Aorta (tissue), 5 donors: ENCODE results near the gene RFX4. TPM values are rescaled to one million over a fixed set of nuclear protein-coding genes. Genes with fewer than 3 reads are reported as not detected.
"Not testable (repeated sequence)": the region's sequence is repeated elsewhere in the genome, so short reads cannot be mapped to it uniquely, and the experiment has no call there.

Source experiments
- ATAC-seq: fragments of 200-7000 bp; cut with Tn5 transposase; one replicate; pipeline ENCODE4 v1.9.1; 2022; ENCODE audit warnings: moderate library complexity; ENCODE audit not compliant: low FRiP score
- DNase-seq, 2 donors: peaks; one replicate each; pipeline ENCODE4 v3.0.0-alpha.2; 2020
- H3K27ac ChIP-seq, 2 donors: one replicate each; pipeline ENCODE4 v1.5.1; 2013; ENCODE audit warnings: low read length in 2 of 2, mild to moderate bottlenecking in 2 of 2, moderate library complexity in 2 of 2, control low read depth in 1 of 2, inconsistent platforms in 1 of 2, low read depth in 1 of 2
- H3K27me3 ChIP-seq, 2 donors: one replicate each; pipeline ENCODE4 v1.6.1; 2013; ENCODE audit warnings: control low read depth in 1 of 2, low read length in 1 of 2, mild to moderate bottlenecking in 1 of 2, moderate library complexity in 1 of 2; ENCODE audit not compliant: insufficient read depth in 2 of 2, control insufficient read depth in 1 of 2
- H3K36me3 ChIP-seq, 2 donors: one replicate each; pipeline ENCODE4 v1.6.1; 2013; ENCODE audit warnings: control low read depth in 1 of 2, low read length in 1 of 2, mild to moderate bottlenecking in 1 of 2; ENCODE audit not compliant: insufficient read depth in 2 of 2, control insufficient read depth in 1 of 2
- H3K4me1 ChIP-seq, 2 donors: one replicate each; pipeline ENCODE4 v1.6.1; 2013; ENCODE audit warnings: low read length in 2 of 2, control low read depth in 1 of 2, mild to moderate bottlenecking in 1 of 2, moderate library complexity in 1 of 2; ENCODE audit not compliant: insufficient read depth in 2 of 2, control insufficient read depth in 1 of 2
- H3K4me3 ChIP-seq, 2 donors: one replicate each; pipeline ENCODE4 v1.5.1; 2013; ENCODE audit warnings: low read length in 2 of 2, control low read depth in 1 of 2, mild to moderate bottlenecking in 1 of 2
- H3K9me3 ChIP-seq: one replicate; pipeline ENCODE4 v1.6.1; 2013; ENCODE audit warnings: mild to moderate bottlenecking, low read length; ENCODE audit not compliant: control insufficient read depth
- WGBS, 2 donors: extraction: QIAGEN DNeasy Blood & Tissue Kit; methylation state at CpG; one replicate each; pipeline ENCODE4 v1.1.7; 2013; 5-methylcytosine and 5-hydroxymethylcytosine counted together
- intact Hi-C, 2 donors: fragments of 100-400 bp; cut with DNase I; formaldehyde crosslinking; loops; one replicate each; pipeline versions ENCODE4 v1.14.2 to v1.15.0; 2022
- polyA plus RNA-seq, 2 donors: library from polyadenylated mRNA; stranded (reverse); fragments of 200-250 nt; gene quantifications; one replicate each; pipeline ENCODE4 v1.2.3, GENCODE V29; 2013
- total RNA-seq, 2 donors: library from RNA; stranded (reverse); fragmentation: NEBNext Ultra II Directional; extraction: Animal tissue kit (Norgen Biotek cat#: 25700); gene quantifications; one replicate each; pipeline ENCODE4 v1.2.1, GENCODE V29; 2021
- donor health status: healthy with polysubstance abuse.
- donor health status: Bipolar disorder and iron deficiency.
- donor health status: DM: no; HTN: no; CAD: no.
- donor health status: DM: no; HTN: no; CAD: no.
- donor health status: DM: yes; HTN: yes; CAD: no.

The RFX4 gene
- total and polyA plus RNA-seq, 4 donors, result not detected

- Histone ChIP-seq H3K4me3 (no peak overlapping the region), H3K27ac (no peak overlapping the region), H3K9me3 (peaks cover 2% of the 10 kb centered on the region), H3K4me1 (no peaks in the 10 kb centered on the region), H3K27me3 (peaks cover 0 to 1% of the 10 kb centered on the region in 2 donors), H3K36me3 (no peaks in the 10 kb centered on the region)
- 80 to 83% methylated on average over 7 of the region's 7 CpGs for WGBS, 2 donors
- intact Hi-C loops, result no loop called here
- ATAC-seq (no peak), DNase-seq (no peak)
Observed at GRCh38 chr12:106684497-106684896, 101.7 kb downstream of the RFX4 start.

- no peaks in the 10 kb centered on the region for H3K27me3 ChIP-seq
- H3K36me3 ChIP-seq, result no peaks in the 10 kb centered on the region
- no peak overlapping the region for H3K27ac ChIP-seq
- DNase-seq (no peak), ATAC-seq (no peak)
- H3K9me3 ChIP-seq, result peaks cover 2% of the 10 kb centered on the region
- no peaks in the 10 kb centered on the region for H3K4me1 ChIP-seq
- intact Hi-C loops, result no loop called here
- no peak overlapping the region for H3K4me3 ChIP-seq
Observed at GRCh38 chr12:106685381-106685780, 102.6 kb downstream of the RFX4 start.

DNA sequence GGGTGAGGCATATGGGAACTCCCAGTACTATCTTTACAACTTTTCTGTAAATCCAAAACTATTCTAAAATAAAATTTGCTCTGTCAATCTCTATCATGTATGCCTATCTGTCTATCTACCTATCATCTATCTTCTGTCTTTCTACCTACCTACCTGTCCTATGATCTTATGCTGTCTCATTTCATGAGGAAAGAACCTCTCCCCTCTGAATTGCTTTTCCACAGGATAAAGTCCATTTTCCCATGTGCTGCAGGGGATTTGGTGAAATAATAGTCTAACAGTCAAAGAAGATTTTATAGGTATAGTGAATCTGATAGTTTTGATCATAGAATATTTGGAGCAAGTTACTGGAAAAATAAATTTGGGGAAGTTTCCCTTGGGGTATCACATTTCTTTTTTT is 104.9 kb downstream of the RFX4 start:
- no peak overlapping the region for H3K27ac ChIP-seq
- no peaks in the 10 kb centered on the region for H3K4me1 ChIP-seq
- ATAC-seq (no peak), DNase-seq (no peak)
- H3K36me3 ChIP-seq, result no peaks in the 10 kb centered on the region
- intact Hi-C loops, result no loop called here
- no peak overlapping the region for H3K4me3 ChIP-seq
- H3K9me3 ChIP-seq, result peaks cover 2% of the 10 kb centered on the region
- H3K27me3 ChIP-seq, result no peaks in the 10 kb centered on the region

GRCh38 chr12:106690569-106691305 is 107.9 kb downstream of the RFX4 start:
- H3K4me1 ChIP-seq, result no peaks in the 10 kb centered on the region
- WGBS, 2 donors, result 90 to 94% methylated on average over 3 of the region's 3 CpGs
- intact Hi-C loops, result no loop called here
- no peak overlapping the region for H3K4me3 ChIP-seq
- DNase-seq (no peak), ATAC-seq (no peak)
- H3K27me3 ChIP-seq, result no peaks in the 10 kb centered on the region
- peaks cover 2% of the 10 kb centered on the region for H3K9me3 ChIP-seq
- no peak overlapping the region for H3K27ac ChIP-seq
- no peaks in the 10 kb centered on the region for H3K36me3 ChIP-seq

- H3K4me3 ChIP-seq, H3K9me3 ChIP-seq, H3K27ac ChIP-seq, H3K27me3 ChIP-seq, DNase-seq, intact Hi-C loops, ATAC-seq, H3K36me3 ChIP-seq, H3K4me1 ChIP-seq: not testable (repeated sequence)
- 93 to 94% methylated on average over 5 to 6 of the region's 6 CpGs for WGBS, 2 donors
Observed at GRCh38 chr12:106692033-106692432, 109.2 kb downstream of the RFX4 start.

GRCh38 chr12:106692896-106693820 is 110.4 kb downstream of the RFX4 start:
- intact Hi-C loops, result no loop called here
- Histone ChIP-seq H3K27me3 (no peaks in the 10 kb centered on the region), H3K36me3 (no peaks in the 10 kb centered on the region), H3K27ac (no peak overlapping the region), H3K4me3 (no peak overlapping the region), H3K4me1 (no peaks in the 10 kb centered on the region), H3K9me3 (peaks cover 4% of the 10 kb centered on the region)
- DNase-seq (no peak), ATAC-seq (no peak)
- WGBS, 2 donors, result 84 to 85% methylated on average over 6 of the region's 6 CpGs

DNA sequence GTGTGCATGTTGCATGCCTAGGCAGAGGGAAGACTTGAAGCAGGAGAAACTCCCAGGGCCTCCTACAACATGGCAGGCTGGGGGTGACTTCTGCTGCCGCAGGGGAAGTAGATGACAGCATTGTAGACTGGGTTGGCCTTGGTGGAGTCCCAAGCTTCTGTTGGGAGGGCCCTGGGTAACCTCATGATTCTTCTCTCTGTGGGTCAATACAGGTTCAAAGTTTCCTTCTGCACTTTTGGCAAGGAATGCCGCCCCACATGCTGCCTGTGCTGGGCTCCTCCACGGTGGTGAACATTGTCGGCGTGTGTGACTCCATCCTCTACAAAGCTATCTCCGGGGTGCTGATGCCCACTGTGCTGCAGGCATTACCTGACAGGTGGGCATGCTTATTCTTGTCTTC is 113.3 kb downstream of the RFX4 start:
- ATAC-seq, result no peak
- Histone ChIP-seq H3K4me3 (no peak overlapping the region), H3K4me1 (no peaks in the 10 kb centered on the region), H3K27ac (no peak overlapping the region), H3K27me3 (no peaks in the 10 kb centered on the region), H3K9me3 (peaks cover 2% of the 10 kb centered on the region), H3K36me3 (no peaks in the 10 kb centered on the region)
- intact Hi-C loops, result no loop called here
- no peak for DNase-seq
- 86 to 93% methylated on average over 6 of the region's 6 CpGs for WGBS, 2 donors

GRCh38 chr12:106696681-106697417 is 114.0 kb downstream of the RFX4 start:
- no peaks in the 10 kb centered on the region for H3K27me3 ChIP-seq
- H3K4me1 ChIP-seq, result no peaks in the 10 kb centered on the region
- WGBS, 2 donors, result 12 to 26% methylated on average over 4 of the region's 4 CpGs
- H3K36me3 ChIP-seq, result no peaks in the 10 kb centered on the region
- intact Hi-C loops, result no loop called here
- H3K4me3 ChIP-seq, result no peak overlapping the region
- no peak overlapping the region for H3K27ac ChIP-seq
- ATAC-seq (no peak), DNase-seq (no peak)
- peaks cover 2% of the 10 kb centered on the region for H3K9me3 ChIP-seq
